NB4 (cell line): ENCODE measurements around the gene LRIG1.

Experiments
- POLR2A ChIP-seq: IDR thresholded peaks from 2 replicates; pipeline ENCODE4 v1.6.1; 2011; ENCODE audit warnings: mild to moderate bottlenecking; ENCODE audit not compliant: insufficient read length; ENCODE audit errors: extremely low read depth
- TF ChIP-seq, protein P1 (sequence below): IDR thresholded peaks from one replicate; pipeline ENCODE4 v1.5.1; 2012; ENCODE audit warnings: low read depth, low read length
- TF ChIP-seq, protein P2 (sequence below): IDR thresholded peaks from 2 replicates; pipeline ENCODE4 v1.6.1; 2011; ENCODE audit warnings: low read depth, low read length

DNA sequence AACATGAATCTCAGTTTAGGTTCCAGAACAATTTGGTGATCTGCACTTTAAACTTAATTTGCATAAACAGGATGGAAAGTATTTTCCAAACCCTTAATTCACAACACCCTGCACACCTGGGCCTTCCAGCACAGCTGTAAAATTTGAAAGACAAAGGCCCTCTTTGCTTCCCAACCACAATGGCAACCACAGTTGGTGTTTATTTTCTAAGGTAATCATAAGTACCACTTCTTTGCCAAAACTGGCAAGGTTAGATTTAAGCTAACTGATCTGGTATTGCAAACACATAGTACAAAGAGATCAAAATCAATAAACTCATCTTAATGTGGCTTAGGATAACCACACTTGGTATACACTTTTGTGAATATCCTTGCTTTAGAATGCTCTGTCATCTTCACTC, 4.1 kb downstream of the LRIG1 start:
- no peak for TF ChIP-seq POLR2A
- TF ChIP-seq, protein P1, sequence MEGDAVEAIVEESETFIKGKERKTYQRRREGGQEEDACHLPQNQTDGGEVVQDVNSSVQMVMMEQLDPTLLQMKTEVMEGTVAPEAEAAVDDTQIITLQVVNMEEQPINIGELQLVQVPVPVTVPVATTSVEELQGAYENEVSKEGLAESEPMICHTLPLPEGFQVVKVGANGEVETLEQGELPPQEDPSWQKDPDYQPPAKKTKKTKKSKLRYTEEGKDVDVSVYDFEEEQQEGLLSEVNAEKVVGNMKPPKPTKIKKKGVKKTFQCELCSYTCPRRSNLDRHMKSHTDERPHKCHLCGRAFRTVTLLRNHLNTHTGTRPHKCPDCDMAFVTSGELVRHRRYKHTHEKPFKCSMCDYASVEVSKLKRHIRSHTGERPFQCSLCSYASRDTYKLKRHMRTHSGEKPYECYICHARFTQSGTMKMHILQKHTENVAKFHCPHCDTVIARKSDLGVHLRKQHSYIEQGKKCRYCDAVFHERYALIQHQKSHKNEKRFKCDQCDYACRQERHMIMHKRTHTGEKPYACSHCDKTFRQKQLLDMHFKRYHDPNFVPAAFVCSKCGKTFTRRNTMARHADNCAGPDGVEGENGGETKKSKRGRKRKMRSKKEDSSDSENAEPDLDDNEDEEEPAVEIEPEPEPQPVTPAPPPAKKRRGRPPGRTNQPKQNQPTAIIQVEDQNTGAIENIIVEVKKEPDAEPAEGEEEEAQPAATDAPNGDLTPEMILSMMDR, result no peak
- TF ChIP-seq, protein P2, sequence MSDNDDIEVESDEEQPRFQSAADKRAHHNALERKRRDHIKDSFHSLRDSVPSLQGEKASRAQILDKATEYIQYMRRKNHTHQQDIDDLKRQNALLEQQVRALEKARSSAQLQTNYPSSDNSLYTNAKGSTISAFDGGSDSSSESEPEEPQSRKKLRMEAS, result no peak
